Measurements from ENCODE around the gene SPINT1.
A peak's percentile ranks its signal among the peaks of the same experiment; 100 is the strongest.
"Not testable (repeated sequence)": the region's sequence is repeated elsewhere in the genome, so short reads cannot be mapped to it uniquely, and the experiment has no call there.

The SPINT1 gene

DNA sequence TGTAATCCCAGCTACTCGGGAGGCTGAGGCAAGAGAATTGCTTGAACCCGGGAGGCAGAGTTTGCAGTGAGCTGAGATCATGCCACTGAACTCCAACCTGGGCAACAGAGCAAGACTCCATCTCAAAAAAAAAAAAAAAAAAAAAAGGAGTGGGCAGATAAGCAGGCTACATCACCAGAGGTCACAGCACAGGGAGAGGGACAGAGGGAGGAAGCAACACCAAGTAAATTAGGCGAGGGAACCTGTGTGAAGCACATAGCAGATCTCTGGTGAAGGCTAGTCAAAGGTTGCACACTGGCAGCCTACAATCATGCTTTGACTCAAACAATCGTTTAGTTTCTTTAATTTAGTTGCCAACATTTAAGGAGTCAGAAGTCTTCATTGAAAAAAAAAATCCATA is 17.3 kb downstream of the SPINT1 start:
- not testable (repeated sequence) for DNase-seq

DNA sequence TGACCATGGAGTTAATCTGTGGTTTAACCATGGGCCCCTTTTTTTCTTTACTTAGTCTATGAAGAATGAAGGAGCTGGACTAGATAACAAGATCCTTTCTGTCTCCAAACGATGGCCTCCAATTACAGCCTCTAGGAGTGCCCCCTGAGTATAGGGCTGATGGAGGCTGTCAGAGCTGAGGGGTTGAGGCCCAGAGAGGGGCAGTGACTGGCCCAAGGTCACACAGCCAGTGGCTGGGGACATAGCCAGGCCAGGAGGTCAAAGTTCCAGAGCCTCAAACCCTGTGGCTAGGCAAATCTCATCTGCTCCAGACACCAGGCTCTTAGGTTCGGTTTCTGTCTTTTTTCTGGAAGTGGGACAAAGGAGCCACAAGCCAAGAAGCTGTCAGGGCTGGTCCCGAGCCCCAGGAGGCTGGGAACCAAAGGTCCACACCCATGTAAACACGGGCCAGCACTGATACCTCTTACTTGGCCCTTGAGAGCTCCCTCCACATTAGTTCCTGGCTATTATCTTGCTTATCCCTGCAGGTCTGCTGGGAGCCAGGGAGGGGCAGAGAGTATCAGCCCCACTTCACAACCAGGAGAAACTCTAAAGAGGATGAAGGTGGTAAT is 19.9 kb downstream of the SPINT1 start:
- DNase-seq: no peak

- no peak for DNase-seq
Measured at GRCh38 chr15:40867199-40867598, 23.4 kb downstream of the SPINT1 start.

GRCh38 chr15:40869686-40870085 is 25.8 kb downstream of the SPINT1 start:
- DNase-seq: no peak

DNA sequence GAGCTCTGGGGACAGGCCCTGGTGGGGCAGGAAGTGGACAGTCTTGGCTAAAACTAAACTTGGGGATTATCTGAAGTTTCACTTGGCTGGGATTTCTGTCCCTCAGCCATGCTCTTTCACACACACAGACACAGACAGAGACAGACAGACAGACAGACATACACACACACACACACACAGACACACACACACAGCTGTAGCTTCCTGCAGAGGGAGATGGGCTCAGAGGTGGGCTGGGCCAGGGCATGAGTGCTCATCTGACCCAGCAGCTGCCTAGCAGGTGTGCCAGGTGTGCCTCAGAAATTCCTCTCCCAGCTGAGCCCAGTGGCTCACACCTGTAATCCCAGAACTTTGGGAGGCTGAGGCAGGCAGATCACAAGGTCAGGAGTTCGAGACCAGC is 26.9 kb downstream of the SPINT1 start:
- no peak for DNase-seq

DNA sequence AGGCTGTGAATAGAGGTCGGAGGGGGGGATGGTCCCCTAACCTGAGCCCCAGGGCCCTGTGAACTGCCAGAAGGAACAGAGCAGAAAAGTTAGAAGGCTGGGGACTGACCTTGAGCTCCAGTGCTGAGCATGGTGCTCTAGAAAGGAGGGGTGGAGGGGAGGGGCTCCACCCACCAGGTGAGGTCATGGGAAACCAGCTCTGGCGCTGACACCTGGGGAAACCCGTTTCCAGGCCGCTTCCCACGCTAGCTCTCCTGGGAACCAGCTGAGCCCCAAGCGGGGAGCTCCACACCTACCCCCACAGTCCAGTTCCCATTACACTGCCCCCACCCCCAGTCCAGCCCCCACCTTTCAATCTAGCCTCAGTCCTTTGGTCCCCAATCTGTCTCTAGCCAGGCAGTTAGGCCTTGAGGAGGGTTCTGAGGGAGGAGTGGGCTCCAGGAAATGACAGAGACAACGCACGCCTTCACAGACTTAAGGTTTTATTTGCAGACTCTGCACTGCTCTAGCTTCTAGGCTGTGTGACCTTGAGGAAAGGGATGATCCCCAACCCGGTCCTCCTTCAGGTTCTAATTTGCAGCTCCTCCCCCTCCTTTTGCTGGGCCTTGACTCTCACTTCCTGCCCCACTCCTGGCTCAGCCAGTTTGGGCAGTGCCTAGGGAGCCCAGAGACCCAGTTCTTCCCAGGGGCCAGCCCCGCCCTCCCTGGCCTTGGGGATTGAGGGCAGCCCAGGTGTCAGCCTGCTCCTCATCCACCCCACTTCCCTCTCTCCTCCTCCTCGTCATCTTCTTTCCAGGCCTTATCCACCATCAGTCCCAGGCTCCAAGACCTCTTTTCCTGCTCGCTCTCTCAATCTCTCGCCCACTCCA is 28.1 kb downstream of the SPINT1 start:
- DNase-seq: no peak

GRCh38 chr15:40872791-40873693 is 29.2 kb downstream of the SPINT1 start:
- no peak for DNase-seq

GRCh38 chr15:40873694-40874561 is 30.1 kb downstream of the SPINT1 start, which contains the start of gene RHOV:
Gene RHOV (minus strand): TSS chr15:40874234. CDS start chr15:40874139, 95 bp downstream.
- peak; percentile 67 to 82 for DNase-seq

DNA sequence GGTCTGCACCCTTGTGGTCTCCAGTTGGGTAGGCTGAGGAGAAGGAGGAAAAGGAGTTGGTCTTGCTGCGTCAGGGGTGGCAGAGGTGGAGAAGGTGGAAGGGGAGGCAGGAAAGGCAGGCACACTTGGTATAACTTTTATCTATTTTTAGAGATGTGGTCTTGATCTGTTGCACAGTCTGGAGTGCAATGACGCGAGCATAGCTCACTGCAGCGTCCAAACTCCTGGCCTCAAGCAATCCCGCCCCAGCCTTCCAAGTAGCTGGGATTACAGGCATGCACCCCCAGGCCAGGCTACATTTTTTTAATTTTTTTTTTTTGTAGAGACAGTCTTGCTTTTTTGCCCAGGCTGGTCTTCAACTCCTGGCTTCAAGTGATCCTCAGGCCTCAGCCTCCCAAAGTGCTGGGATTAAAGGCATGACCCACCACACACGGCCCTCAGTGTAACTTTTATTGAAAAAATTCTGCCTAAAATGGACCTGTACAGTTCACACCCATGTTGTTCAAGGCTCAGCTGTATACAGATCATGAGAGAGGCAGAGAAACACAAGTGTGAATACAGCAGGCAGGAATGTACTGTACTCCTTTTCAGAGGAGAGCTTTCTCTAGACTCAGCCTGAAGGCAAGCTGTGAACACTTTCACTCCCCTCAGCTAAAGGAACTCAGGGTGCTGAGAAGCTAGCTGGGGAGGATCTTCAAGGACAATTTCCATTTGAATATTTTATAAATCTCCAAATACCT is 32.3 kb downstream of the SPINT1 start:
- no peak for DNase-seq

DNA sequence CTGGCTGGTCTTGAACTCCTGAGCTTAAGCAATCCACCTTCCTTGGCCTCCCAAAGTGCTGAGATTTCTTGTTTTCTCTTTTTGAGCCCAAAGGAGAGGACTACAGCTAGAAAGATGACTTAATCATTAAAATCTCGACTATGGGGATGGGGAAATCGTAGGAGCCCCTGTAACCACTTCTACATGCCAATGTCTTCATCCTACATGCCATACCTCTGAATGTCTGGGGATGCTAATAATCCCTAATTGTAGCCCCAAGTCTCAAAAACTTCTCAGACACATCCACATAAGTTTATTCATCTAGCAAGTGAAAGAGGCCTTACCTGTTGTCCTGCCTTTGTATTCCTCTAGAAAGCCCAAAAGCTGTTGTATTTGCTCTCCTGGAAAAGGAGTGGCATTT is 33.8 kb downstream of the SPINT1 start:
- no peak for DNase-seq

DNA sequence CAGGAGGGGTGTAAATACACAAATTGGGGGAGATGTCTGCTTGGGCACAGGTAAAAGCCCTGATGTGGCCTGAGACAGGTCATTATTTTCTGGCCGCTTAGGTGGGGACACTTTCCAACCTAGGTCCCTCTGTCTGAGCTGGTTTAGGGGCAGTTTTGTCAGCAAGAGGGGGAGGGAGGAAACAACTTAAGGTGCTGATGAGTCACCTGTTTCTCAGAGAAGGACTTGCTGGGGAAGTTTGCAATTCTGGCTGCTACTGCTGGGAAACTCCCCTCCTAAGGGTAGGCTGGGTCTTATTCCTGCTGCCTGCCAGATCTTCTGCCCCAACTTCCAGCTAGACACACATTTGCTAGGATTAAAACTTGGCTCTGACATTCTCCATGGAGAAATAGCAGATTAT is 34.9 kb downstream of the SPINT1 start:
- DNase-seq: no peak

DNA sequence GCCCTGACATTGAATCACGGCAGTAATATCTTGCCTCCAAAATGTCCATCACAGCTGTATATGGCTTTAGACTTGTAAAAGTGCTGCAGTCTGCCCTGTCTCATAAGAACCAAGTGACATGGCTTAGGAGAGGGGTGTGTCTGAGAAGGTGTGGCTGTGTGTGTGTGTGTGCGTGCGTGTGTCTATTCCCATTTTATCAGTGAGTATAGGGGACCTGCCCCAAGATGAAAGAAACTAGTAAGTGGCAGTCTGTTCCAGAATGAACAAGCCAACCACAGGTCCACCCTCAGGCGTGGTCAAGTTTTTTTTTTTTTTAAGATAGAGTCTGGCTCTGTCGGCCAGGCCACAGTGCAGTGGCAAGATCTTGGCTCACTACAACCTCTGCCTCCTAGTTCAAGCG is 35.8 kb downstream of the SPINT1 start:
- DNase-seq: no peak

- no peak for DNase-seq
Measured at GRCh38 chr15:40881351-40881750, 37.5 kb downstream of the SPINT1 start.

DNA sequence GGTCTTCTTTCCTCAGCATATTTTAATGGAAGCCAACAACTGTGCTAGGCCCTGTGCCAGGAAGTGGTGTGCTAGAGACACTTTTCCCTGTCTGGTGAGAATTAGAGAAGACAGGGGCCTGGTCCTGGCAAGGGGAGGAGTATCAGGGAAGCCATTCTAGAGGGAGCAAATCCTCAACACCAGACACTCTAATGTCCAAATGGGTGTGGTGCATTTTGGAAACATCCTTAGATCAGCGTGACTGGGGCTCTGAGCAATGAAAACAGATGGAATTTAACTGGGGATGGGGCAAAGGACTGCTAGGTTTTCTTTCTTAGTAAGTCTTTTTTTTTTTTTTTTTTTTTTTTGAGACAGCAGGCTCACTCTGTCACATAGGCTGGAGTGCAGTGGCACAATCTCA is 42.7 kb downstream of the SPINT1 start:
- DNase-seq: no peak

- DNase-seq: no peak
Measured at GRCh38 chr15:40889112-40889511, 45.3 kb downstream of the SPINT1 start.

DNA sequence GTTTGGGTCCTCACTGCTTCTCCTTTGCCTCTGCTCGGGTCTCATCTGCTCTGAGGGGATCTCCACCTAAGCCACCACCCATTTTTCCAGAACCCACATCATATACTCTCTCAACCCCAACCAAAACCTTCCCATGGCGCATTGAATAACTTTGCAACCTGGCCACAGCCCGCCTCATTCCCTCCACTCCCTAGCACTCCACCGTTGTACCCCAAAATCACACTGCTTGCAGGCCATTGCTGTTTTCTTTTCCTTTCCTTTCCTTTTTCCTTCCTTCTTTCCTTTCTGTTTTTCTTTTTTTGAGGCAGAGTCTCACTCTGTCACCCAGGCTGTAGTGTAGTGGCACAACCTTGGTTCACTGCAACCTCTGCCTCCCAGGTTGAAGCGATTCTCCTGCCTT is 47.3 kb downstream of the SPINT1 start:
- no peak for DNase-seq

- peak; percentile 52 to 53 for DNase-seq
Measured at GRCh38 chr15:40891810-40892446, 48.1 kb downstream of the SPINT1 start.

GRCh38 chr15:40892447-40893012 is 48.7 kb downstream of the SPINT1 start:
- DNase-seq: no peak

- no peak for DNase-seq
Measured at GRCh38 chr15:40893019-40893670, 49.3 kb downstream of the SPINT1 start.
